ENCODE results near the gene CTTNBP2.

The CTTNBP2 gene

GRCh38 chr7:117793976-117794375 is 79.3 kb downstream of the CTTNBP2 start:
- H3K4me3 ChIP-seq (ENCODE audit: insufficient read depth, low read depth, low read length, poor library complexity, severe bottlenecking), result no peak overlapping the region
- no peaks in the 10 kb centered on the region for H3K36me3 ChIP-seq (ENCODE audit: control insufficient read depth, insufficient read depth, low read length)
- no peaks in the 10 kb centered on the region for H3K27me3 ChIP-seq (replicated peaks; ENCODE audit: control insufficient read depth, insufficient read depth, low read length, poor library complexity, severe bottlenecking)
- H3K9me3 ChIP-seq (ENCODE audit: control insufficient read depth, low read length), result no peaks in the 10 kb centered on the region
- no peak overlapping the region for H3K27ac ChIP-seq (ENCODE audit: insufficient read depth, low read length, poor library complexity, severe bottlenecking)
- DNase-seq, result no peak
- H3K4me1 ChIP-seq (ENCODE audit: control insufficient read depth, insufficient read depth, low read length, poor library complexity, severe bottlenecking), result no peaks in the 10 kb centered on the region

- Histone ChIP-seq H3K27me3 (replicated peaks; ENCODE audit: control insufficient read depth, insufficient read depth, low read length, poor library complexity, severe bottlenecking) (no peaks in the 10 kb centered on the region), H3K36me3 (ENCODE audit: control insufficient read depth, insufficient read depth, low read length) (no peaks in the 10 kb centered on the region), H3K27ac (ENCODE audit: insufficient read depth, low read length, poor library complexity, severe bottlenecking) (no peak overlapping the region), H3K4me3 (ENCODE audit: insufficient read depth, low read depth, low read length, poor library complexity, severe bottlenecking) (no peak overlapping the region), H3K9me3 (ENCODE audit: control insufficient read depth, low read length) (no peaks in the 10 kb centered on the region), H3K4me1 (ENCODE audit: control insufficient read depth, insufficient read depth, low read length, poor library complexity, severe bottlenecking) (no peaks in the 10 kb centered on the region)
- DNase-seq, result no peak
Measured at GRCh38 chr7:117793521-117793920, 79.7 kb downstream of the CTTNBP2 start.

- Histone ChIP-seq H3K9me3 (ENCODE audit: control insufficient read depth, low read length) (no peaks in the 10 kb centered on the region), H3K27me3 (replicated peaks; ENCODE audit: control insufficient read depth, insufficient read depth, low read length, poor library complexity, severe bottlenecking) (no peaks in the 10 kb centered on the region), H3K4me1 (ENCODE audit: control insufficient read depth, insufficient read depth, low read length, poor library complexity, severe bottlenecking) (no peaks in the 10 kb centered on the region), H3K36me3 (ENCODE audit: control insufficient read depth, insufficient read depth, low read length) (no peaks in the 10 kb centered on the region), H3K27ac (ENCODE audit: insufficient read depth, low read length, poor library complexity, severe bottlenecking) (no peak overlapping the region), H3K4me3 (ENCODE audit: insufficient read depth, low read depth, low read length, poor library complexity, severe bottlenecking) (no peak overlapping the region)
- DNase-seq, result no peak
Measured at GRCh38 chr7:117791877-117792780, 81.1 kb downstream of the CTTNBP2 start.

- Histone ChIP-seq H3K4me1 (ENCODE audit: control insufficient read depth, insufficient read depth, low read length, poor library complexity, severe bottlenecking) (no peaks in the 10 kb centered on the region), H3K36me3 (ENCODE audit: control insufficient read depth, insufficient read depth, low read length) (no peaks in the 10 kb centered on the region), H3K4me3 (ENCODE audit: insufficient read depth, low read depth, low read length, poor library complexity, severe bottlenecking) (no peak overlapping the region), H3K27ac (ENCODE audit: insufficient read depth, low read length, poor library complexity, severe bottlenecking) (no peak overlapping the region), H3K27me3 (replicated peaks; ENCODE audit: control insufficient read depth, insufficient read depth, low read length, poor library complexity, severe bottlenecking) (no peaks in the 10 kb centered on the region), H3K9me3 (ENCODE audit: control insufficient read depth, low read length) (no peaks in the 10 kb centered on the region)
- no peak for DNase-seq
Measured at GRCh38 chr7:117790731-117791130, 82.5 kb downstream of the CTTNBP2 start.

GRCh38 chr7:117790251-117790650 is 83.0 kb downstream of the CTTNBP2 start:
- no peak overlapping the region for H3K27ac ChIP-seq (ENCODE audit: insufficient read depth, low read length, poor library complexity, severe bottlenecking)
- no peaks in the 10 kb centered on the region for H3K27me3 ChIP-seq (replicated peaks; ENCODE audit: control insufficient read depth, insufficient read depth, low read length, poor library complexity, severe bottlenecking)
- no peaks in the 10 kb centered on the region for H3K9me3 ChIP-seq (ENCODE audit: control insufficient read depth, low read length)
- no peak for DNase-seq
- no peak overlapping the region for H3K4me3 ChIP-seq (ENCODE audit: insufficient read depth, low read depth, low read length, poor library complexity, severe bottlenecking)
- no peaks in the 10 kb centered on the region for H3K36me3 ChIP-seq (ENCODE audit: control insufficient read depth, insufficient read depth, low read length)
- H3K4me1 ChIP-seq (ENCODE audit: control insufficient read depth, insufficient read depth, low read length, poor library complexity, severe bottlenecking), result no peaks in the 10 kb centered on the region

GRCh38 chr7:117785431-117785830 is 87.8 kb downstream of the CTTNBP2 start:
- no peak overlapping the region for H3K27ac ChIP-seq (ENCODE audit: insufficient read depth, low read length, poor library complexity, severe bottlenecking)

GRCh38 chr7:117784315-117784714 is 88.9 kb downstream of the CTTNBP2 start:
- no peak for DNase-seq
- no peak overlapping the region for H3K27ac ChIP-seq (ENCODE audit: insufficient read depth, low read length, poor library complexity, severe bottlenecking)
- no peaks in the 10 kb centered on the region for H3K4me1 ChIP-seq (ENCODE audit: control insufficient read depth, insufficient read depth, low read length, poor library complexity, severe bottlenecking)
- H3K4me3 ChIP-seq (ENCODE audit: insufficient read depth, low read depth, low read length, poor library complexity, severe bottlenecking), result no peak overlapping the region
- no peaks in the 10 kb centered on the region for H3K9me3 ChIP-seq (ENCODE audit: control insufficient read depth, low read length)
- no peaks in the 10 kb centered on the region for H3K36me3 ChIP-seq (ENCODE audit: control insufficient read depth, insufficient read depth, low read length)
- no peaks in the 10 kb centered on the region for H3K27me3 ChIP-seq (replicated peaks; ENCODE audit: control insufficient read depth, insufficient read depth, low read length, poor library complexity, severe bottlenecking)

More at GRCh38 chr7:117785431-117785830, 87.8 kb downstream of the CTTNBP2 start:
- no peaks in the 10 kb centered on the region for H3K36me3 ChIP-seq (ENCODE audit: control insufficient read depth, insufficient read depth, low read length)
- no peaks in the 10 kb centered on the region for H3K9me3 ChIP-seq (ENCODE audit: control insufficient read depth, low read length)
- H3K27me3 ChIP-seq (replicated peaks; ENCODE audit: control insufficient read depth, insufficient read depth, low read length, poor library complexity, severe bottlenecking), result no peaks in the 10 kb centered on the region
- DNase-seq, result no peak
- H3K4me3 ChIP-seq (ENCODE audit: insufficient read depth, low read depth, low read length, poor library complexity, severe bottlenecking), result no peak overlapping the region
- H3K4me1 ChIP-seq (ENCODE audit: control insufficient read depth, insufficient read depth, low read length, poor library complexity, severe bottlenecking), result no peaks in the 10 kb centered on the region

- no peaks in the 10 kb centered on the region for H3K4me1 ChIP-seq (ENCODE audit: control insufficient read depth, insufficient read depth, low read length, poor library complexity, severe bottlenecking)
- no peak overlapping the region for H3K27ac ChIP-seq (ENCODE audit: insufficient read depth, low read length, poor library complexity, severe bottlenecking)
- no peaks in the 10 kb centered on the region for H3K9me3 ChIP-seq (ENCODE audit: control insufficient read depth, low read length)
- DNase-seq, result no peak
- H3K4me3 ChIP-seq (ENCODE audit: insufficient read depth, low read depth, low read length, poor library complexity, severe bottlenecking), result no peak overlapping the region
- H3K36me3 ChIP-seq (ENCODE audit: control insufficient read depth, insufficient read depth, low read length), result no peaks in the 10 kb centered on the region
- no peaks in the 10 kb centered on the region for H3K27me3 ChIP-seq (replicated peaks; ENCODE audit: control insufficient read depth, insufficient read depth, low read length, poor library complexity, severe bottlenecking)
Measured at GRCh38 chr7:117782761-117783160, 90.5 kb downstream of the CTTNBP2 start.

- DNase-seq, result no peak
- Histone ChIP-seq H3K36me3 (ENCODE audit: control insufficient read depth, insufficient read depth, low read length) (no peaks in the 10 kb centered on the region), H3K4me3 (ENCODE audit: insufficient read depth, low read depth, low read length, poor library complexity, severe bottlenecking) (no peak overlapping the region), H3K9me3 (ENCODE audit: control insufficient read depth, low read length) (no peaks in the 10 kb centered on the region), H3K27ac (ENCODE audit: insufficient read depth, low read length, poor library complexity, severe bottlenecking) (no peak overlapping the region), H3K27me3 (replicated peaks; ENCODE audit: control insufficient read depth, insufficient read depth, low read length, poor library complexity, severe bottlenecking) (no peaks in the 10 kb centered on the region), H3K4me1 (ENCODE audit: control insufficient read depth, insufficient read depth, low read length, poor library complexity, severe bottlenecking) (no peaks in the 10 kb centered on the region)
Measured at GRCh38 chr7:117781707-117782106, 91.5 kb downstream of the CTTNBP2 start.

GRCh38 chr7:117780832-117781231 is 92.4 kb downstream of the CTTNBP2 start:
- H3K9me3 ChIP-seq (ENCODE audit: control insufficient read depth, low read length), result no peaks in the 10 kb centered on the region
- H3K4me3 ChIP-seq (ENCODE audit: insufficient read depth, low read depth, low read length, poor library complexity, severe bottlenecking), result no peak overlapping the region
- no peaks in the 10 kb centered on the region for H3K4me1 ChIP-seq (ENCODE audit: control insufficient read depth, insufficient read depth, low read length, poor library complexity, severe bottlenecking)
- no peaks in the 10 kb centered on the region for H3K36me3 ChIP-seq (ENCODE audit: control insufficient read depth, insufficient read depth, low read length)
- no peak for DNase-seq
- H3K27ac ChIP-seq (ENCODE audit: insufficient read depth, low read length, poor library complexity, severe bottlenecking), result no peak overlapping the region
- H3K27me3 ChIP-seq (replicated peaks; ENCODE audit: control insufficient read depth, insufficient read depth, low read length, poor library complexity, severe bottlenecking), result no peaks in the 10 kb centered on the region

All from effector memory CD4-positive, alpha-beta T cell (primary cell).